Kidney epithelial cell (primary cell): ENCODE results near the gene AAK1. TPM values are rescaled to one million over a fixed set of nuclear protein-coding genes. Genes with fewer than 3 reads are reported as not detected.

Experiments
- DNase-seq: peaks from one replicate; pipeline ENCODE4 v3.0.0-alpha.2; 2010; ENCODE audit warnings: low read depth
- H3K27me3 ChIP-seq: 2 replicates; pipeline ENCODE4 v1.6.0; 2011; ENCODE audit warnings: low read length; ENCODE audit not compliant: control insufficient read depth, insufficient read depth
- H3K36me3 ChIP-seq: 2 replicates; pipeline ENCODE4 v1.5.1; 2011; ENCODE audit warnings: low read length; ENCODE audit not compliant: control insufficient read depth, insufficient read depth
- H3K4me3 ChIP-seq: 2 replicates; pipeline ENCODE4 v1.5.1; 2011; ENCODE audit warnings: low read depth, mild to moderate bottlenecking, control low read depth, low read length
- CTCF ChIP-seq: IDR thresholded peaks from 2 replicates; pipeline ENCODE4 v1.5.1; 2011; ENCODE audit warnings: mild to moderate bottlenecking, moderate library complexity, low read length, control low read depth, inconsistent platforms; ENCODE audit not compliant: insufficient read depth, poor library complexity, severe bottlenecking
- total RNA-seq: library from RNA; depleted of rRNA; stranded (reverse); fragments of >200 nt; gene quantifications from 2 replicates; pipeline ENCODE4 v1.2.3, GENCODE V29; 2015

Gene AAK1
- total RNA-seq, 1 donor from 2014 or later, result 32.5 TPM

GRCh38 chr2:69571189-69571588, 72.3 kb downstream of the AAK1 start:
- no peak for TF ChIP-seq CTCF
- Histone ChIP-seq H3K27me3 (no peaks in the 10 kb centered on the region), H3K36me3 (no peaks in the 10 kb centered on the region), H3K4me3 (no peak overlapping the region)
- DNase-seq, result no peak

GRCh38 chr2:69570474-69570873, 73.1 kb downstream of the AAK1 start:
- no peak for DNase-seq
- no peak for TF ChIP-seq CTCF
- no peak overlapping the region for H3K4me3 ChIP-seq

GRCh38 chr2:69567909-69568300, 75.6 kb downstream of the AAK1 start:
- no peak overlapping the region for H3K4me3 ChIP-seq
- no peak for TF ChIP-seq CTCF
- H3K27me3 ChIP-seq, result no peaks in the 10 kb centered on the region
- no peaks in the 10 kb centered on the region for H3K36me3 ChIP-seq
- no peak for DNase-seq

More at GRCh38 chr2:69570474-69570873, 73.1 kb downstream of the AAK1 start:
- no peaks in the 10 kb centered on the region for H3K27me3 ChIP-seq
- no peaks in the 10 kb centered on the region for H3K36me3 ChIP-seq

GRCh38 chr2:69567157-69567908, 76.2 kb downstream of the AAK1 start:
- Histone ChIP-seq H3K36me3 (no peaks in the 10 kb centered on the region), H3K4me3 (no peak overlapping the region), H3K27me3 (no peaks in the 10 kb centered on the region)
- TF ChIP-seq CTCF, result no peak
- no peak for DNase-seq

- Histone ChIP-seq H3K36me3 (no peaks in the 10 kb centered on the region), H3K4me3 (no peak overlapping the region), H3K27me3 (no peaks in the 10 kb centered on the region)
- no peak for TF ChIP-seq CTCF
- DNase-seq, result no peak
Observed at GRCh38 chr2:69566669-69567068, 76.9 kb downstream of the AAK1 start.

GRCh38 chr2:69565431-69565839, 78.1 kb downstream of the AAK1 start:
- no peaks in the 10 kb centered on the region for H3K27me3 ChIP-seq
- no peaks in the 10 kb centered on the region for H3K36me3 ChIP-seq
- DNase-seq, result no peak
- H3K4me3 ChIP-seq, result no peak overlapping the region
- peak; percentile 71 for TF ChIP-seq CTCF
